ENCODE data around the gene LRMDA. TPM values are rescaled to one million over a fixed set of nuclear protein-coding genes. Genes with fewer than 3 reads are reported as not detected.

The LRMDA gene
- total and polyA plus RNA-seq, 2 of the 13 experiments (the other 11 are each of a cell fraction or from before 2014, with no cell fraction given), result 13.4 to 22.0 TPM

GRCh38 chr10:75717126-75717916, 285.9 kb downstream of the LRMDA start:
- TF ChIP-seq RAD21 (CRISPR knock-in tag; IDR thresholded peaks at IDR 0.05) (peak; percentile 41; the same call in 1 of the 2 replicates), SMC3 (IDR thresholded peaks at IDR 0.05; ENCODE audit: low read length) (peak; percentile 76), STAG1 (CRISPR knock-in tag; IDR thresholded peaks at IDR 0.05) (peak; percentile 76), ZNF337 (CRISPR knock-in tag; IDR thresholded peaks at IDR 0.05; ENCODE audit: borderline replicate concordance, low read depth) (no peak), CTCF (CRISPR knock-in tag; IDR thresholded peaks at IDR 0.05) (peak; percentile 55), GATAD1 (CRISPR knock-in tag; IDR thresholded peaks at IDR 0.05) (no peak)
- Histone ChIP-seq H3K27ac (ENCODE audit: extremely low read length, insufficient read depth, low read length) (no peak overlapping the region), H3K4me1 (ENCODE audit: insufficient read depth, low read length) (peaks cover 11% of the 10 kb centered on the region; the same call in 1 of the 2 replicates), H3K9me3 (ENCODE audit: low read length) (no peaks in the 10 kb centered on the region), H3K36me3 (replicated peaks in 1 of 2; ENCODE audit: control insufficient read depth in 1 of 2, insufficient read depth in 2 of 2, low read length in 2 of 2) (no peaks in the 10 kb centered on the region), H3K4me3 (replicated peaks in 1 of 3; ENCODE audit: insufficient read depth in 1 of 3, low read depth in 2 of 3, low read length in 3 of 3) (no peak overlapping the region), H3K79me2 (ENCODE audit: insufficient read depth, low read length) (no peaks in the 10 kb centered on the region), H4K20me1 (ENCODE audit: insufficient read depth, low read length) (no peaks in the 10 kb centered on the region), H2AFZ (ENCODE audit: low read length) (no peak overlapping the region), H3K9ac (ENCODE audit: insufficient read depth, low read depth, low read length) (no peak overlapping the region), H3K27me3 (ENCODE audit: control insufficient read depth in 1 of 2, insufficient read depth in 2 of 2, low read length in 2 of 2) (no peaks in the 10 kb centered on the region), H3K4me2 (ENCODE audit: low read depth, low read length) (no peak overlapping the region)
- ATAC-seq (peak; percentile 68), FAIRE-seq (no peak), DNase-seq (ENCODE audit: low spot score) (peak; percentile 20)
- ChIA-PET CTCF (ENCODE audit: low intra/inter-chr PET ratio, low total read pairs) (no interaction called here), POLR2A (interaction anchor here (0.9 kb wide), 1 partner anchor 72 kb away, joined by 3 read pairs; no protein-coding TSS in a partner anchor)
- no TSS peak for BruUV-seq (replicated peaks)
- intact Hi-C loops (cut with micrococcal nuclease; ENCODE audit: unreplicated experiment), result no loop called here
- in situ Hi-C loops (cut with HindIII; ENCODE audit: extremely low pct_ligation_motif_present, low pct_unique_long_range_greater_than_20kb), result no loop called here
- WGBS (ENCODE audit: low lambda C conversion rate), result 98% methylated on average over 8 of the region's 10 CpGs

GRCh38 chr10:75718991-75719390, 287.6 kb downstream of the LRMDA start:
- peaks cover 11% of the 10 kb centered on the region; the same call in 1 of the 2 replicates for H3K4me1 ChIP-seq (ENCODE audit: insufficient read depth, low read length)
- POLR2A ChIA-PET, result interaction anchor here (0.8 kb wide), 1 partner anchor 317 kb away, joined by 4 read pairs; the partner anchor contains the start of gene ZNF503
- no peaks in the 10 kb centered on the region for H3K27me3 ChIP-seq (ENCODE audit: control insufficient read depth in 1 of 2, insufficient read depth in 2 of 2, low read length in 2 of 2)
- H3K9ac ChIP-seq (ENCODE audit: insufficient read depth, low read depth, low read length), result no peak overlapping the region
- DNase-seq (ENCODE audit: low spot score) (no peak), FAIRE-seq (no peak), ATAC-seq (no peak)
- intact Hi-C loops (cut with micrococcal nuclease; ENCODE audit: unreplicated experiment), result no loop called here
- CTCF ChIA-PET (ENCODE audit: low intra/inter-chr PET ratio, low total read pairs), result no interaction called here
- H3K79me2 ChIP-seq (ENCODE audit: insufficient read depth, low read length), result no peaks in the 10 kb centered on the region
- H3K36me3 ChIP-seq (replicated peaks in 1 of 2; ENCODE audit: control insufficient read depth in 1 of 2, insufficient read depth in 2 of 2, low read length in 2 of 2), result no peaks in the 10 kb centered on the region
- no peak overlapping the region for H3K4me2 ChIP-seq (ENCODE audit: low read depth, low read length)
- in situ Hi-C loops (cut with HindIII; ENCODE audit: extremely low pct_ligation_motif_present, low pct_unique_long_range_greater_than_20kb), result no loop called here
- H3K27ac ChIP-seq (ENCODE audit: extremely low read length, insufficient read depth, low read length), result no peak overlapping the region
- no peak overlapping the region for H3K4me3 ChIP-seq (replicated peaks in 1 of 3; ENCODE audit: insufficient read depth in 1 of 3, low read depth in 2 of 3, low read length in 3 of 3)
- no peaks in the 10 kb centered on the region for H4K20me1 ChIP-seq (ENCODE audit: insufficient read depth, low read length)
- H3K9me3 ChIP-seq (ENCODE audit: low read length), result no peaks in the 10 kb centered on the region
- no TSS peak for BruUV-seq (replicated peaks)
- H2AFZ ChIP-seq (ENCODE audit: low read length), result no peak overlapping the region
- TF ChIP-seq REST (IDR thresholded peaks at IDR 0.05; ENCODE audit: borderline replicate concordance in 1 of 2, low read depth in 1 of 2, low read length in 2 of 2), result no peak
- TF ChIP-seq GATA4 (IDR thresholded peaks at IDR 0.05; ENCODE audit: borderline replicate concordance, low read depth), result no peak
- TF ChIP-seq REXO4 (CRISPR knock-in tag; IDR thresholded peaks at IDR 0.05; ENCODE audit: borderline replicate concordance), result no peak
- TF ChIP-seq NFATC3 (CRISPR knock-in tag; IDR thresholded peaks at IDR 0.05), result no peak
- TF ChIP-seq ZNF501 (CRISPR knock-in tag; IDR thresholded peaks at IDR 0.05), result no peak
- no peak for TF ChIP-seq CBX5 (CRISPR knock-in tag; IDR thresholded peaks at IDR 0.05; ENCODE audit: borderline replicate concordance)
- TF ChIP-seq TOE1 (CRISPR knock-in tag; IDR thresholded peaks at IDR 0.05), result no peak

Data from HepG2 (cell line).